Caco-2 (cell line): Measurements from ENCODE around the gene ESPL1. TPM values are rescaled to one million over a fixed set of nuclear protein-coding genes. Genes with fewer than 3 reads are reported as not detected.

Source experiments
- BruUV-seq: library from RNA; stranded (reverse); fragments of 400-500 nt; replicated peaks from 2 replicates; lab custom pipeline; 2021; lab: Mats Ljungman, UMichigan
- CTCF ChIA-PET: fragments of 300-600 bp; sonication (Branson Sonifier 250); formaldehyde crosslinking; loops from one replicate; lab custom pipeline; 2022; ENCODE audit warnings: antibody characterized with exemption; lab: Charles Lee
- POLR2A ChIA-PET: fragments of 300-600 bp; sonication (Branson Sonifier 250); formaldehyde crosslinking; loops from one replicate; lab custom pipeline; 2022; ENCODE audit warnings: antibody characterized with exemption; lab: Charles Lee
- DNase-seq, 2 experiments: peaks; one replicate each; pipeline versions ENCODE4 v3.0.0 to v3.0.0-alpha.2; 2020 to 2022
- H3K27me3 ChIP-seq: replicated peaks from 2 replicates; pipeline ENCODE4 v1.6.0; 2011; ENCODE audit warnings: low read length; ENCODE audit not compliant: control insufficient read depth, insufficient read depth
- H3K36me3 ChIP-seq: 2 replicates; pipeline ENCODE4 v1.5.1; 2011; ENCODE audit warnings: low read length; ENCODE audit not compliant: control insufficient read depth, insufficient read depth
- H3K4me1 ChIP-seq: fragments of 250-450 bp; sonication (Bioruptor Pico); 2 replicates; pipeline ENCODE4 v1.5.1; 2020; ENCODE audit warnings: mild to moderate bottlenecking
- H3K4me3 ChIP-seq: 2 replicates; pipeline ENCODE4 v1.5.1; 2011; ENCODE audit warnings: low read depth, mild to moderate bottlenecking, control low read depth, low read length
- H3K9me3 ChIP-seq: fragments of 250-450 bp; sonication (Bioruptor Pico); 2 replicates; pipeline ENCODE4 v1.5.1; 2020; ENCODE audit warnings: mild to moderate bottlenecking, moderate library complexity
- H3K27ac Mint-ChIP-seq: one replicate; pipeline ENCODE4 v1.8.0; 2022; ENCODE audit warnings: mixed read lengths; ENCODE audit not compliant: unreplicated experiment
- H3K27me3 Mint-ChIP-seq: one replicate; pipeline ENCODE4 v1.8.0; 2022; ENCODE audit warnings: mixed read lengths; ENCODE audit not compliant: insufficient read depth, unreplicated experiment
- H3K36me3 Mint-ChIP-seq: one replicate; pipeline ENCODE4 v1.8.0; 2022; ENCODE audit warnings: mild to moderate bottlenecking, mixed read lengths; ENCODE audit not compliant: insufficient read depth, unreplicated experiment
- H3K4me1 Mint-ChIP-seq: one replicate; pipeline ENCODE4 v1.8.0; 2022; ENCODE audit warnings: low read depth, mixed read lengths; ENCODE audit not compliant: unreplicated experiment
- H3K4me3 Mint-ChIP-seq: one replicate; pipeline ENCODE4 v1.8.0; 2022; ENCODE audit warnings: mild to moderate bottlenecking, moderate library complexity, mixed read lengths; ENCODE audit not compliant: unreplicated experiment
- H3K9me3 Mint-ChIP-seq: one replicate; pipeline ENCODE4 v1.8.0; 2022; ENCODE audit warnings: mixed read lengths; ENCODE audit not compliant: unreplicated experiment
- intact Hi-C: fragments of 100-400 bp; cut with micrococcal nuclease; formaldehyde crosslinking; loops from one replicate; pipeline ENCODE4 v1.10.0; 2022; ENCODE audit not compliant: unreplicated experiment
- total RNA-seq: library from RNA; stranded (reverse); gene quantifications from 2 replicates; pipeline ENCODE4 v1.2.3, GENCODE V29; 2022
- TF ChIP-seq, protein P1 (sequence below), 2 experiments: fragments of 200-600 bp in 1 of 2; IDR thresholded peaks; 1 replicate in 1 of 2; 2 replicates in 1 of 2; pipeline versions ENCODE4 v1.5.1 to v1.8.0; 2011 to 2022; ENCODE audit warnings: antibody characterized with exemption in 1 of 2, control low read depth in 1 of 2, inconsistent platforms in 1 of 2, low read depth in 1 of 2, low read length in 1 of 2, mild to moderate bottlenecking in 1 of 2, moderate library complexity in 1 of 2; ENCODE audit not compliant: insufficient read depth in 1 of 2, severe bottlenecking in 1 of 2, unreplicated experiment in 1 of 2

Gene ESPL1
- total RNA-seq, 1 experiment from 2014 or later, result 32.3 TPM

DNA sequence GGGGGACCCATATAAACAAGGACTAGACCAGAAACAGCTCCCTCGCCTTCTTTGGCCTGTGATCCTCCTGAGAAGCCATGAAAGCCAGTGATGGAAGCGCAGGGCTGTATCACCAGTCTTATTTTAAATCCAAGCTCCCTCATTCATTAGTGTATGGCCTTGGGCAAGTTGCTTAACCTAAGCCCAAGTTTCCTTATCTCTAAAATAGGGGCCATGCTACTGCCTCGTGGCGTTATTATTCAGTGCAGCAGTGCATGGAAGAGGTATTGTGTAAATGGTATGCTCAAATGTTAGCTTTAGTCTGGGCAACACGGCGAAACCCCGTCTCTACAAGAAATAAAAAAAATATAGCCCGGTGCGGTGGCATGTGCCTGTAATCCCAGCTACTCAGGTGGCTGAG is 9.9 kb downstream of the ESPL1 start:
- TF ChIP-seq, protein P1, sequence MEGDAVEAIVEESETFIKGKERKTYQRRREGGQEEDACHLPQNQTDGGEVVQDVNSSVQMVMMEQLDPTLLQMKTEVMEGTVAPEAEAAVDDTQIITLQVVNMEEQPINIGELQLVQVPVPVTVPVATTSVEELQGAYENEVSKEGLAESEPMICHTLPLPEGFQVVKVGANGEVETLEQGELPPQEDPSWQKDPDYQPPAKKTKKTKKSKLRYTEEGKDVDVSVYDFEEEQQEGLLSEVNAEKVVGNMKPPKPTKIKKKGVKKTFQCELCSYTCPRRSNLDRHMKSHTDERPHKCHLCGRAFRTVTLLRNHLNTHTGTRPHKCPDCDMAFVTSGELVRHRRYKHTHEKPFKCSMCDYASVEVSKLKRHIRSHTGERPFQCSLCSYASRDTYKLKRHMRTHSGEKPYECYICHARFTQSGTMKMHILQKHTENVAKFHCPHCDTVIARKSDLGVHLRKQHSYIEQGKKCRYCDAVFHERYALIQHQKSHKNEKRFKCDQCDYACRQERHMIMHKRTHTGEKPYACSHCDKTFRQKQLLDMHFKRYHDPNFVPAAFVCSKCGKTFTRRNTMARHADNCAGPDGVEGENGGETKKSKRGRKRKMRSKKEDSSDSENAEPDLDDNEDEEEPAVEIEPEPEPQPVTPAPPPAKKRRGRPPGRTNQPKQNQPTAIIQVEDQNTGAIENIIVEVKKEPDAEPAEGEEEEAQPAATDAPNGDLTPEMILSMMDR (IDR thresholded peaks at IDR 0.05; ENCODE audit: insufficient read depth in 1 of 2, low read depth in 1 of 2, low read length in 1 of 2, severe bottlenecking in 1 of 2, unreplicated experiment in 1 of 2), result no peak
- CTCF ChIA-PET, result interaction anchor here (0.5 to 2.1 kb wide), 2 partner anchors 65 to 204 kb away, joined by 5 to 9 read pairs; no protein-coding TSS in a partner anchor
- POLR2A ChIA-PET, result interaction anchor here (0.6 to 0.7 kb wide), 2 partner anchors 9 to 181 kb away, joined by 3 read pairs; no protein-coding TSS in a partner anchor
- Mint-ChIP-seq H3K4me3 (no peak overlapping the region), H3K36me3 (peaks cover 30% of the 10 kb centered on the region), H3K27me3 (no peaks in the 10 kb centered on the region), H3K4me1 (no peaks in the 10 kb centered on the region), H3K9me3 (no peaks in the 10 kb centered on the region), H3K27ac (no peak overlapping the region)
- Histone ChIP-seq H3K4me1 (no peaks in the 10 kb centered on the region), H3K4me3 (no peak overlapping the region), H3K9me3 (no peaks in the 10 kb centered on the region), H3K27me3 (no peaks in the 10 kb centered on the region), H3K36me3 (no peaks in the 10 kb centered on the region; the same call in 1 of the 2 replicates)
- no TSS peak for BruUV-seq
- intact Hi-C loops, result no loop called here
- no peak for DNase-seq

DNA sequence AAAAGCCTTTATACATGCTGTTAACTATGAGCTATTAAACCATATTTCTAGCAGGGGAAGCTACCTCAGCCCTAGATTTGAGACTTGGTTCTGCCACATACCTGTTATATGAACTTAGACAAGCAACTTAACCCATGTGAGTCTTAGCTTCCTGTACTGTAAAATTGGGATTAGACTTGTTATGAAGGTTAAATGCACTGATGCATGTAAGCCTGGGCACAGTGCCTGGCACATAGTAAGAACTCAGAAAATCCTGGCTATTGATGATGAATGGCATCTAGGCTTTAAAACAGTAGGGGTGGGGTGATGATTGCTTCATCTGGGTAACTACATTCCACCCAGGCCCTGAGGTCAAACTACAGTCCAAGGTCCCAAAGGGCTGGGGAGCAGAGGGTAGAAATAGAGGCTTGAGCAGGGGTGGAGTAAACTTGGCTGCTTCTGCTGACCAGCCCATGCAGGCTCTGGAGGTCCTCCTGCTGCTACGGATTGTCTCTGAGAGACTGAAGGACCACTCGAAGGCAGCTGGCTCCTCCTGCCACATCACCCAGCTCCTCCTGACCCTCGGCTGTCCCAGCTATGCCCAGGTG is 11.3 kb downstream of the ESPL1 start:
- Mint-ChIP-seq H3K4me3 (no peak overlapping the region), H3K9me3 (no peaks in the 10 kb centered on the region), H3K27me3 (no peaks in the 10 kb centered on the region), H3K27ac (no peak overlapping the region), H3K4me1 (no peaks in the 10 kb centered on the region), H3K36me3 (peaks cover 25% of the 10 kb centered on the region)
- Histone ChIP-seq H3K4me3 (no peak overlapping the region), H3K27me3 (no peaks in the 10 kb centered on the region), H3K36me3 (no peaks in the 10 kb centered on the region; the same call in 1 of the 2 replicates), H3K4me1 (no peaks in the 10 kb centered on the region), H3K9me3 (no peaks in the 10 kb centered on the region)
- intact Hi-C loops, result no loop called here
- BruUV-seq, result no TSS peak
- ChIA-PET POLR2A (interaction anchor here (0.7 kb wide), 1 partner anchor 136 kb away, joined by 3 read pairs; no protein-coding TSS in a partner anchor), CTCF (interaction anchor here (0.6 to 2.1 kb wide), 4 partner anchors 42 to 1196 kb away, joined by 3 to 5 read pairs (median 4); partner anchors contain the start of gene AAAS)
- TF ChIP-seq, protein P1 (IDR thresholded peaks at IDR 0.05; ENCODE audit: insufficient read depth in 1 of 2, low read depth in 1 of 2, low read length in 1 of 2, severe bottlenecking in 1 of 2, unreplicated experiment in 1 of 2), result no peak
- DNase-seq, result no peak

DNA sequence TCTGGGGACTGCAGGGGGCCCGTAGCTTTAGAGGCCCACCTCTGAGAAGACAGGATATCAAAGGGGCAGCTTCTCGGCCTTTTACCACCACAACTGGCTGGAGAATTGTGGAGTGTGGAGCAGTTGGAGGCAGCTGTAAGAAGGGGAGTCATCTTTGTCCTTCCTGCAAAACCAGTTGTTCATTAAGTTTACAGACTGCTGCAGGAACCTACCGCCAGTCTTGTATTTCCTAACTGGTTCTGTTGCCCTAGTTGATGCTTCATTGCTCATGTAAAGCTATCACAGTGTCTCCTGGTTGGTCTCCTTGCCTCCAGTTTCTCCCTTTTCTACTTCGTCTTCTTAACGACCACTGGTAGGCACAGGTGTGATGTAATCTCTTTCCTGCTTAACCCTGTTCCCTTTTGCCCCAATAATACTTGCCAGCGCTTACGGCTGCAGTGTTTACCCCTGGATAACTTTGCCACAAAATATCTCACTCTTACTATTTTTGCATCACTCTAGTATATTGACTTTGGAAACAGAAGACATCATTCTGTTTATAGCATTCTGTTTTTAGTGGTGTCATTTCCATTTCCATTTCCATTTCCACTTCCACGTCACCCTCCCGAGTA is 11.9 kb downstream of the ESPL1 start:
- Mint-ChIP-seq H3K4me3 (no peak overlapping the region), H3K9me3 (no peaks in the 10 kb centered on the region), H3K27ac (no peak overlapping the region), H3K36me3 (peaks cover 21% of the 10 kb centered on the region), H3K27me3 (no peaks in the 10 kb centered on the region), H3K4me1 (no peaks in the 10 kb centered on the region)
- DNase-seq, result no peak
- BruUV-seq, result no TSS peak
- ChIA-PET CTCF (interaction anchor here (1.1 to 1.7 kb wide), 2 partner anchors 41 to 68 kb away, joined by 3 to 4 read pairs; partner anchors contain the start of gene AAAS), POLR2A (interaction anchor here (0.5 kb wide), 1 partner anchor 99 kb away, joined by 6 read pairs; the partner anchor contains the start of genes CSAD and ZNF740)
- Histone ChIP-seq H3K4me1 (no peaks in the 10 kb centered on the region), H3K4me3 (no peak overlapping the region), H3K27me3 (no peaks in the 10 kb centered on the region), H3K36me3 (no peaks in the 10 kb centered on the region; the same call in 1 of the 2 replicates), H3K9me3 (no peaks in the 10 kb centered on the region)
- intact Hi-C loops, result no loop called here
- TF ChIP-seq, protein P1 (IDR thresholded peaks at IDR 0.05; ENCODE audit: insufficient read depth in 1 of 2, low read depth in 1 of 2, low read length in 1 of 2, severe bottlenecking in 1 of 2, unreplicated experiment in 1 of 2), result no peak
